Measurements from ENCODE around the gene CDKN2B-AS1.

The CDKN2B-AS1 gene

GRCh38 chr9:22169727-22170503 lies 175.3 kb downstream of the CDKN2B-AS1 start:
- Mint-ChIP-seq H3K4me3 (no peak overlapping the region), H3K4me1 (ENCODE audit: low read depth) (peaks cover 3% of the 10 kb centered on the region), H3K36me3 (no peaks in the 10 kb centered on the region), H3K9me3 (ENCODE audit: low read depth) (no peaks in the 10 kb centered on the region), H3K27me3 (peaks cover 2% of the 10 kb centered on the region), H3K27ac (no peak overlapping the region)

All from activated naive CD8-positive, alpha-beta T cell (primary cell).